ENCODE data around the gene CHSY1.

DNA sequence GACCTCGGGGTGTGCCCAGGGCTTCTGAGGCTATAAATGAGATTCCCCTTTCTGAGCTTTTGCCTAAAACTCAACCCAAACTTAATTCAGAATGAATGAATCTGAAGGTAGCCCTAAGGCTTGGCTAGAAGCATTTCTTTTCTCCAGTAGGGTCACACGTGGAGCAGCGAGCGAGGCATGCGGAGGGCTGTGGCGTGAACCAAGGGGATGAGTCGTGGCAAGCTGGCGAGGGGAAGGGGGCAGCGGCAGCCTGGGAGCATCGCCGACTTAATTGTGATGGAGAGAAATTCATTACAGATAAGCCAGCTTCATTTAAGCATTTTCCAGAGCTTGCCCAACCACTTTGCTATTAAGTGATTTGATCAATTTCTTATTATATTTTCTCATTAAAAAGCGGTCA is 79.9 kb downstream of the CHSY1 start:
- no peak for TF ChIP-seq EZH2phosphoT487 (IDR thresholded peaks at IDR 0.05; ENCODE audit: borderline replicate concordance, low read depth, low read length)
- TF ChIP-seq, protein P1, sequence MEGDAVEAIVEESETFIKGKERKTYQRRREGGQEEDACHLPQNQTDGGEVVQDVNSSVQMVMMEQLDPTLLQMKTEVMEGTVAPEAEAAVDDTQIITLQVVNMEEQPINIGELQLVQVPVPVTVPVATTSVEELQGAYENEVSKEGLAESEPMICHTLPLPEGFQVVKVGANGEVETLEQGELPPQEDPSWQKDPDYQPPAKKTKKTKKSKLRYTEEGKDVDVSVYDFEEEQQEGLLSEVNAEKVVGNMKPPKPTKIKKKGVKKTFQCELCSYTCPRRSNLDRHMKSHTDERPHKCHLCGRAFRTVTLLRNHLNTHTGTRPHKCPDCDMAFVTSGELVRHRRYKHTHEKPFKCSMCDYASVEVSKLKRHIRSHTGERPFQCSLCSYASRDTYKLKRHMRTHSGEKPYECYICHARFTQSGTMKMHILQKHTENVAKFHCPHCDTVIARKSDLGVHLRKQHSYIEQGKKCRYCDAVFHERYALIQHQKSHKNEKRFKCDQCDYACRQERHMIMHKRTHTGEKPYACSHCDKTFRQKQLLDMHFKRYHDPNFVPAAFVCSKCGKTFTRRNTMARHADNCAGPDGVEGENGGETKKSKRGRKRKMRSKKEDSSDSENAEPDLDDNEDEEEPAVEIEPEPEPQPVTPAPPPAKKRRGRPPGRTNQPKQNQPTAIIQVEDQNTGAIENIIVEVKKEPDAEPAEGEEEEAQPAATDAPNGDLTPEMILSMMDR (conservative IDR thresholded peaks at IDR 0.05; ENCODE audit: low read length) = no peak
